ENCODE measurements around the gene BAZ1B.

Gene BAZ1B

GRCh38 chr7:73446682-73447081, 75.4 kb downstream of the BAZ1B start:
- no peak for ATAC-seq (ENCODE audit: insufficient read depth, low read depth)
- Histone ChIP-seq H3K79me2 (ENCODE audit: insufficient read depth, low read length) (peaks cover 15% of the 10 kb centered on the region; the same call in 1 of the 2 replicates), H4K20me1 (ENCODE audit: insufficient read depth, low read length) (peaks cover 56% of the 10 kb centered on the region)

GRCh38 chr7:73443548-73444255, 78.4 kb downstream of the BAZ1B start:
- H3K4me2 ChIP-seq (ENCODE audit: insufficient read depth, low read length) = no peak overlapping the region
- H4K20me1 ChIP-seq (ENCODE audit: insufficient read depth, low read length) = peaks cover 55% of the 10 kb centered on the region
- peaks cover 6% of the 10 kb centered on the region; the same call in 1 of the 2 replicates for H3K79me2 ChIP-seq (ENCODE audit: insufficient read depth, low read length)
- no peak overlapping the region for H3K9ac ChIP-seq (ENCODE audit: low read depth, low read length)
- no peaks in the 10 kb centered on the region for H3K27me3 ChIP-seq (ENCODE audit: insufficient read depth, low read length, poor library complexity)
- H3K4me3 ChIP-seq (ENCODE audit: low read depth in 1 of 2, low read length in 2 of 2) = no peak overlapping the region
- H3K4me1 ChIP-seq (ENCODE audit: insufficient read depth, low read length) = no peaks in the 10 kb centered on the region
- no peak overlapping the region for H3K27ac ChIP-seq (ENCODE audit: low read length)
- no peak overlapping the region for H2AFZ ChIP-seq (ENCODE audit: low read depth, low read length)
- no peak for ATAC-seq (ENCODE audit: insufficient read depth, low read depth)
- TF ChIP-seq EZH2 (IDR thresholded peaks at IDR 0.05; ENCODE audit: borderline replicate concordance, low read depth, low read length, severe bottlenecking) = no peak
- TF ChIP-seq CTCF (IDR thresholded peaks at IDR 0.05; ENCODE audit: borderline replicate concordance, extremely low read depth, low read length, poor library complexity, severe bottlenecking) = no peak
- no peaks in the 10 kb centered on the region for H3K9me3 ChIP-seq (ENCODE audit: insufficient read depth, low read length, severe bottlenecking)
- H3K36me3 ChIP-seq (ENCODE audit: insufficient read depth, low read length) = peaks cover 96% of the 10 kb centered on the region
- DNase-seq = no peak

More at GRCh38 chr7:73446682-73447081, 75.4 kb downstream of the BAZ1B start:
- no peak for DNase-seq
- TF ChIP-seq EZH2 (IDR thresholded peaks at IDR 0.05; ENCODE audit: borderline replicate concordance, low read depth, low read length, severe bottlenecking) (no peak), CTCF (IDR thresholded peaks at IDR 0.05; ENCODE audit: borderline replicate concordance, extremely low read depth, low read length, poor library complexity, severe bottlenecking) (no peak)
- H3K27ac ChIP-seq (ENCODE audit: low read length) = no peak overlapping the region
- no peak overlapping the region for H3K9ac ChIP-seq (ENCODE audit: low read depth, low read length)
- H3K4me3 ChIP-seq (ENCODE audit: low read depth in 1 of 2, low read length in 2 of 2) = no peak overlapping the region
- H3K36me3 ChIP-seq (ENCODE audit: insufficient read depth, low read length) = peaks cover 100% of the 10 kb centered on the region
- no peaks in the 10 kb centered on the region for H3K27me3 ChIP-seq (ENCODE audit: insufficient read depth, low read length, poor library complexity)
- H3K4me2 ChIP-seq (ENCODE audit: insufficient read depth, low read length) = no peak overlapping the region
- no peak overlapping the region for H2AFZ ChIP-seq (ENCODE audit: low read depth, low read length)
- H3K4me1 ChIP-seq (ENCODE audit: insufficient read depth, low read length) = no peaks in the 10 kb centered on the region
- no peaks in the 10 kb centered on the region for H3K9me3 ChIP-seq (ENCODE audit: insufficient read depth, low read length, severe bottlenecking)

- DNase-seq = no peak
- H3K36me3 ChIP-seq (ENCODE audit: insufficient read depth, low read length) = peaks cover 89% of the 10 kb centered on the region
- no peak overlapping the region for H3K4me2 ChIP-seq (ENCODE audit: insufficient read depth, low read length)
- H3K27me3 ChIP-seq (ENCODE audit: insufficient read depth, low read length, poor library complexity) = no peaks in the 10 kb centered on the region
- H2AFZ ChIP-seq (ENCODE audit: low read depth, low read length) = no peak overlapping the region
- peaks cover 52% of the 10 kb centered on the region for H4K20me1 ChIP-seq (ENCODE audit: insufficient read depth, low read length)
- H3K9me3 ChIP-seq (ENCODE audit: insufficient read depth, low read length, severe bottlenecking) = no peaks in the 10 kb centered on the region
- H3K27ac ChIP-seq (ENCODE audit: low read length) = no peak overlapping the region
- no peak overlapping the region for H3K4me3 ChIP-seq (ENCODE audit: low read depth in 1 of 2, low read length in 2 of 2)
- 0 out of 2 replicates have a peak, but pooled peaks cover 2% of the 10 kb centered on the region for H3K79me2 ChIP-seq (ENCODE audit: insufficient read depth, low read length)
- no peak overlapping the region for H3K9ac ChIP-seq (ENCODE audit: low read depth, low read length)
- no peak for ATAC-seq (ENCODE audit: insufficient read depth, low read depth)
- no peaks in the 10 kb centered on the region for H3K4me1 ChIP-seq (ENCODE audit: insufficient read depth, low read length)
- no peak for TF ChIP-seq CTCF (IDR thresholded peaks at IDR 0.05; ENCODE audit: borderline replicate concordance, extremely low read depth, low read length, poor library complexity, severe bottlenecking)
- no peak for TF ChIP-seq EZH2 (IDR thresholded peaks at IDR 0.05; ENCODE audit: borderline replicate concordance, low read depth, low read length, severe bottlenecking)
These were observed 79.1 kb downstream of the BAZ1B start for GRCh38 chr7:73442903-73443500.
